ENCODE measurements around the gene PARP9. TPM values are rescaled to one million over a fixed set of nuclear protein-coding genes. Genes with fewer than 3 reads are reported as not detected.
A peak's percentile ranks its signal among the peaks of the same experiment; 100 is the strongest.

The PARP9 gene
- total and polyA plus RNA-seq, 10 of the 15 experiments (the other 5 are each of a cell fraction or from before 2014, with no cell fraction given) = 34.0 to 122 (median 46.1) TPM

DNA sequence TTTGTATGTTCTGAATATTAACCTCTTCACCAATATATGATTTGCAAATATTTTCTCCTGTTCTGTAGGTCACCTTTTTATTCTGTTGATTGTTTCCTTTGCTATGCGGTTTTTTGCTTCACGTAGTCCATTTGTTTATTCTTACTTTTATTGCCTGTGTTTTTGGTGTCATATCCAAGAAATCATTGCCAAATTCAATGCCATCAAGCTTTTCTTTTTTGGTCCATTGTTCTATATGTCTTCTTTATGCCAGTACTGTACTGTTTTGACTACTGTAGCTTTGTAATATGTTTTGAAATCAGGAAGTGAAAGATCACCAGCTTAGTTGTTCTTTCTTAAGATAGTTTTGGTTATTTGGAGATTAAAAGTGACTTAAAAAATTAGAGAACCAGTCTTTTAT is 17.5 kb upstream of the PARP9 start:
- Histone ChIP-seq H2AFZ (ENCODE audit: control insufficient read depth, low read depth, low read length) (no peak overlapping the region), H3K4me2 (ENCODE audit: control insufficient read depth, insufficient read depth) (no peak overlapping the region), H3K27ac (ENCODE audit: control insufficient read depth, insufficient read depth) (no peak overlapping the region), H3K9ac (ENCODE audit: control insufficient read depth, insufficient read depth, low read length) (no peak overlapping the region), H4K20me1 (ENCODE audit: control insufficient read depth, insufficient read depth) (no peaks in the 10 kb centered on the region), H3K27me3 (replicated peaks in 1 of 2; ENCODE audit: control insufficient read depth in 2 of 2, insufficient read depth in 2 of 2, low read length in 1 of 2) (no peaks in the 10 kb centered on the region), H3K79me2 (ENCODE audit: control insufficient read depth, insufficient read depth, low read length) (peaks cover 40% of the 10 kb centered on the region), H3K4me1 (ENCODE audit: control insufficient read depth, insufficient read depth, low read length) (peaks cover 8% of the 10 kb centered on the region), H3K9me3 (replicated peaks; ENCODE audit: control insufficient read depth, insufficient read depth, low read length) (peaks cover 27% of the 10 kb centered on the region), H3K36me3 (ENCODE audit: control insufficient read depth in 2 of 2, insufficient read depth in 2 of 2, low read length in 1 of 2) (0 out of 4 replicates have a peak, but pooled peaks cover 0 to 1% of the 10 kb centered on the region in 2 experiments), H3K4me3 (no peak overlapping the region)
- ATAC-seq (no peak), FAIRE-seq (no peak), DNase-seq (ENCODE audit: low read depth, low spot score) (no peak)
- SMC1A ChIA-PET (ENCODE audit: uncharacterized antibody, unreplicated experiment) = interaction anchor here (0.7 to 1.7 kb wide), 6 partner anchors 28 to 171 kb away, joined by 4 to 9 read pairs (median 4); no protein-coding TSS in a partner anchor
- TF ChIP-seq SMAD5 (IDR thresholded peaks at IDR 0.05; ENCODE audit: low read depth) = no peak
- TF ChIP-seq KLF5 (IDR thresholded peaks at IDR 0.05; ENCODE audit: partially characterized antibody) = peak; percentile 90
- peak; percentile 88; the same call in 1 of the 2 replicates for TF ChIP-seq CBX5 (IDR thresholded peaks at IDR 0.05; ENCODE audit: low read depth)
- no peak for TF ChIP-seq ATF7 (IDR thresholded peaks at IDR 0.05; ENCODE audit: low read depth)
- peak; percentile 92 for TF ChIP-seq ZNF217 (IDR thresholded peaks at IDR 0.05)
- TF ChIP-seq, protein P1, sequence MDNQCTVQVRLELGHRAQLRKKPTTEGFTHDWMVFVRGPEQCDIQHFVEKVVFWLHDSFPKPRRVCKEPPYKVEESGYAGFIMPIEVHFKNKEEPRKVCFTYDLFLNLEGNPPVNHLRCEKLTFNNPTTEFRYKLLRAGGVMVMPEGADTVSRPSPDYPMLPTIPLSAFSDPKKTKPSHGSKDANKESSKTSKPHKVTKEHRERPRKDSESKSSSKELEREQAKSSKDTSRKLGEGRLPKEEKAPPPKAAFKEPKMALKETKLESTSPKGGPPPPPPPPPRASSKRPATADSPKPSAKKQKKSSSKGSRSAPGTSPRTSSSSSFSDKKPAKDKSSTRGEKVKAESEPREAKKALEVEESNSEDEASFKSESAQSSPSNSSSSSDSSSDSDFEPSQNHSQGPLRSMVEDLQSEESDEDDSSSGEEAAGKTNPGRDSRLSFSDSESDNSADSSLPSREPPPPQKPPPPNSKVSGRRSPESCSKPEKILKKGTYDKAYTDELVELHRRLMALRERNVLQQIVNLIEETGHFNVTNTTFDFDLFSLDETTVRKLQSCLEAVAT (IDR thresholded peaks at IDR 0.05) = peak; percentile 75
- TF ChIP-seq, protein P2, sequence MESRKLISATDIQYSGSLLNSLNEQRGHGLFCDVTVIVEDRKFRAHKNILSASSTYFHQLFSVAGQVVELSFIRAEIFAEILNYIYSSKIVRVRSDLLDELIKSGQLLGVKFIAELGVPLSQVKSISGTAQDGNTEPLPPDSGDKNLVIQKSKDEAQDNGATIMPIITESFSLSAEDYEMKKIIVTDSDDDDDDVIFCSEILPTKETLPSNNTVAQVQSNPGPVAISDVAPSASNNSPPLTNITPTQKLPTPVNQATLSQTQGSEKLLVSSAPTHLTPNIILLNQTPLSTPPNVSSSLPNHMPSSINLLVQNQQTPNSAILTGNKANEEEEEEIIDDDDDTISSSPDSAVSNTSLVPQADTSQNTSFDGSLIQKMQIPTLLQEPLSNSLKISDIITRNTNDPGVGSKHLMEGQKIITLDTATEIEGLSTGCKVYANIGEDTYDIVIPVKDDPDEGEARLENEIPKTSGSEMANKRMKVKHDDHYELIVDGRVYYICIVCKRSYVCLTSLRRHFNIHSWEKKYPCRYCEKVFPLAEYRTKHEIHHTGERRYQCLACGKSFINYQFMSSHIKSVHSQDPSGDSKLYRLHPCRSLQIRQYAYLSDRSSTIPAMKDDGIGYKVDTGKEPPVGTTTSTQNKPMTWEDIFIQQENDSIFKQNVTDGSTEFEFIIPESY (IDR thresholded peaks at IDR 0.05) = 0 out of 2 replicates have a peak, but pooled peaks have one; percentile 51
- WGBS (ENCODE audit: insufficient coverage, insufficient replicate concordance, low lambda C conversion rate, missing lambda C conversion rate) = 96% methylated on average over 2 of the region's 2 CpGs
- in situ Hi-C loops (cut with MboI) = no loop called here
- CTCF ChIA-PET = interaction anchor here (0.9 to 1.1 kb wide), 4 partner anchors 18 to 97 kb away, joined by 3 to 4 read pairs (median 4); no protein-coding TSS in a partner anchor
- intact Hi-C loops (cut with micrococcal nuclease; ENCODE audit: unreplicated experiment) = loop anchor here (1.0 kb wide), 1 partner anchor 29 kb away; no protein-coding TSS in a partner anchor
- POLR2A ChIA-PET = interaction anchor here (0.6 to 1.2 kb wide), 2 partner anchors 16 to 35 kb away, joined by 3 to 4 read pairs; no protein-coding TSS in a partner anchor
- no TSS peak for BruUV-seq (replicated peaks)
- RAD21 ChIA-PET (ENCODE audit: unreplicated experiment) = interaction anchor here (1.0 to 2.1 kb wide), 4 partner anchors 16 to 97 kb away, joined by 3 to 5 read pairs (median 4); no protein-coding TSS in a partner anchor

Measured in GM12878 (cell line).